Fibroblast of skin of right biceps (primary cell): ENCODE data around the gene UBE2C.
"Not testable (repeated sequence)": the region's sequence is repeated elsewhere in the genome, so short reads cannot be mapped to it uniquely, and the experiment has no call there.

ENCODE experiments used
- DNase-seq: peaks from one replicate; pipeline ENCODE4 v3.0.0-alpha.2; 2013

Gene UBE2C

GRCh38 chr20:45798935-45799642, 13.4 kb upstream of the UBE2C start:
- peak; percentile 43 for DNase-seq

GRCh38 chr20:45801851-45802250, 10.6 kb upstream of the UBE2C start:
- no peak for DNase-seq

GRCh38 chr20:45810191-45810970, 2.1 kb upstream of the UBE2C start:
- DNase-seq, result no peak

GRCh38 chr20:45813006-45813340, 529 bp downstream of the UBE2C start:
- DNase-seq, result no peak

- no peak for DNase-seq
Observed at GRCh38 chr20:45813489-45813888, 1.0 kb downstream of the UBE2C start.

- no peak for DNase-seq
Observed at GRCh38 chr20:45814314-45814713, 1.9 kb downstream of the UBE2C start.

GRCh38 chr20:45816951-45817350, 4.5 kb downstream of the UBE2C start:
- no peak for DNase-seq

GRCh38 chr20:45817376-45818194, 5.1 kb downstream of the UBE2C start:
- peak; percentile 78 for DNase-seq

GRCh38 chr20:45818239-45818638, 5.8 kb downstream of the UBE2C start:
- no peak for DNase-seq

- no peak for DNase-seq
Observed at GRCh38 chr20:45819466-45819865, 7.0 kb downstream of the UBE2C start.

GRCh38 chr20:45821947-45822346, 9.5 kb downstream of the UBE2C start:
- DNase-seq, result no peak

GRCh38 chr20:45822857-45823256, 10.4 kb downstream of the UBE2C start:
- peak; percentile 26 for DNase-seq

- peak; percentile 45 for DNase-seq
Observed at GRCh38 chr20:45823949-45824835, 11.7 kb downstream of the UBE2C start.

- no peak for DNase-seq
Observed at GRCh38 chr20:45826381-45827019, 14.1 kb downstream of the UBE2C start.

- DNase-seq, result no peak
Observed at GRCh38 chr20:45827030-45827652, 14.7 kb downstream of the UBE2C start, which contains the start of gene TNNC2. Gene TNNC2 (minus strand): TSS chr20:45827312. CDS start chr20:45827248, 64 bp downstream.

- DNase-seq, result no peak
Observed at GRCh38 chr20:45827712-45828111, 15.3 kb downstream of the UBE2C start.

- DNase-seq, result no peak
Observed at GRCh38 chr20:45828589-45828988, 16.1 kb downstream of the UBE2C start.

- not testable (repeated sequence) for DNase-seq
Observed at GRCh38 chr20:45829673-45830106, 17.2 kb downstream of the UBE2C start.

- DNase-seq, result no peak
Observed at GRCh38 chr20:45832619-45833018, 20.2 kb downstream of the UBE2C start.

- peak; percentile 93 for DNase-seq
Observed at GRCh38 chr20:45833030-45833882, 20.8 kb downstream of the UBE2C start, which contains the start of gene SNX21. Gene SNX21 (plus strand): TSS chr20:45833799. CDS start chr20:45833920, 121 bp downstream.
